ENCODE data around the gene BRAP. TPM values are rescaled to one million over a fixed set of nuclear protein-coding genes. Genes with fewer than 3 reads are reported as not detected.
"Not testable (repeated sequence)": the region's sequence is repeated elsewhere in the genome, so short reads cannot be mapped to it uniquely, and the experiment has no call there.

BRAP gene
- total RNA-seq, 2 experiments from 2014 or later = 14.2 to 19.7 TPM

DNA sequence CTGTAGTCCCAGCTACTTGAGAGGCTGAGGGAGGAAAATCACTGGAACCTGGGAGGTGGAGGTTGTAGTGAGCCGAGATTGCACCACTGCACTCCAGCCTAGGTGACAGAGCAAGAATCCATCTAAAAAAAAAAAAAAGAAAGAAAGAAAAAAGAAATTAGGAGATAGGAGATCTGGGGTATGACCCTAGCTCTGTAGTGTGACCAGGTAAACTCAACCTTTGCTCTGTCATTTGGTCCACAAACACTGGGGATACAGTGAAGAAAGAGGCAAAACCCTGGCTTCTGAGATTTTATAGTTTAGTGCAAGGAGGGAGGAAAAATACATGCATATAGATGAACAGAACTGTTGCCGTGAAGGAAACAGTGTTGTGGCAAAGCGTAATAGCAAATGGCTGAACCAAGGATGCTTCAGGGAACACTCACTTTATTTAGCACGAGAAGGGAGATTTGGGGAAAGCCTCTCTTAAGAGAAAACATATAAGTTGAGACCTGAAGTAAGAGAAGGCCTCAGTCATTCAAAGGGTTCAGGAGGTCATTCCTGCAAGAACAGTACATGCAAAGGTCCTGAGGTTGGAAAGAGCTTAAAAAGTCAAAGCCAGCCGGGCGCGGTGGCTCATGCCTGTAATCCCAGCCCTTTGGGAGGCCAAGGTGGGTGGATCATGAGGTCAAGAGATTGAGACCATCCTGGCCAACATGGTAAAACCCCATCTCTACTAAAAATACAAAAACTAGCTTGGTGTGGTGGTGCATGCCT, 57.1 kb downstream of the BRAP start:
- Histone ChIP-seq H3K9me3 (ENCODE audit: low read length) (no peaks in the 10 kb centered on the region), H2AFZ (ENCODE audit: low read length) (no peak overlapping the region), H3K36me3 (ENCODE audit: insufficient read depth, low read length) (no peaks in the 10 kb centered on the region), H3K79me2 (ENCODE audit: insufficient read depth, low read depth, low read length) (no peaks in the 10 kb centered on the region), H3K4me2 (ENCODE audit: low read length) (no peak overlapping the region), H3K4me3 (ENCODE audit: low read depth, low read length, poor library complexity, severe bottlenecking) (no peak overlapping the region), H3K9me2 (ENCODE audit: insufficient read depth, low read length) (no peaks in the 10 kb centered on the region), H3K4me1 (ENCODE audit: insufficient read depth, low read length, poor library complexity, severe bottlenecking) (no peaks in the 10 kb centered on the region), H3K27ac (ENCODE audit: low read depth, low read length, poor library complexity, severe bottlenecking) (no peak overlapping the region), H4K20me1 (ENCODE audit: insufficient read depth, low read length) (no peaks in the 10 kb centered on the region)
- intact Hi-C loops (cut with micrococcal nuclease; ENCODE audit: unreplicated experiment) = no loop called here
- ChIA-PET POLR2A (interaction anchor here (0.7 kb wide), 1 partner anchor 173 kb away, joined by 6 read pairs; no protein-coding TSS in a partner anchor), CTCF (ENCODE audit: unreplicated experiment) (no interaction called here)
- TF ChIP-seq, protein P1, sequence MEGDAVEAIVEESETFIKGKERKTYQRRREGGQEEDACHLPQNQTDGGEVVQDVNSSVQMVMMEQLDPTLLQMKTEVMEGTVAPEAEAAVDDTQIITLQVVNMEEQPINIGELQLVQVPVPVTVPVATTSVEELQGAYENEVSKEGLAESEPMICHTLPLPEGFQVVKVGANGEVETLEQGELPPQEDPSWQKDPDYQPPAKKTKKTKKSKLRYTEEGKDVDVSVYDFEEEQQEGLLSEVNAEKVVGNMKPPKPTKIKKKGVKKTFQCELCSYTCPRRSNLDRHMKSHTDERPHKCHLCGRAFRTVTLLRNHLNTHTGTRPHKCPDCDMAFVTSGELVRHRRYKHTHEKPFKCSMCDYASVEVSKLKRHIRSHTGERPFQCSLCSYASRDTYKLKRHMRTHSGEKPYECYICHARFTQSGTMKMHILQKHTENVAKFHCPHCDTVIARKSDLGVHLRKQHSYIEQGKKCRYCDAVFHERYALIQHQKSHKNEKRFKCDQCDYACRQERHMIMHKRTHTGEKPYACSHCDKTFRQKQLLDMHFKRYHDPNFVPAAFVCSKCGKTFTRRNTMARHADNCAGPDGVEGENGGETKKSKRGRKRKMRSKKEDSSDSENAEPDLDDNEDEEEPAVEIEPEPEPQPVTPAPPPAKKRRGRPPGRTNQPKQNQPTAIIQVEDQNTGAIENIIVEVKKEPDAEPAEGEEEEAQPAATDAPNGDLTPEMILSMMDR (conservative IDR thresholded peaks at IDR 0.05; ENCODE audit: low read length) = no peak
- TF ChIP-seq EZH2phosphoT487 (IDR thresholded peaks at IDR 0.05; ENCODE audit: borderline replicate concordance, low read depth, low read length) = no peak
- no peak for DNase-seq (ENCODE audit: low spot score)
- BruUV-seq (replicated peaks) = no TSS peak

DNA sequence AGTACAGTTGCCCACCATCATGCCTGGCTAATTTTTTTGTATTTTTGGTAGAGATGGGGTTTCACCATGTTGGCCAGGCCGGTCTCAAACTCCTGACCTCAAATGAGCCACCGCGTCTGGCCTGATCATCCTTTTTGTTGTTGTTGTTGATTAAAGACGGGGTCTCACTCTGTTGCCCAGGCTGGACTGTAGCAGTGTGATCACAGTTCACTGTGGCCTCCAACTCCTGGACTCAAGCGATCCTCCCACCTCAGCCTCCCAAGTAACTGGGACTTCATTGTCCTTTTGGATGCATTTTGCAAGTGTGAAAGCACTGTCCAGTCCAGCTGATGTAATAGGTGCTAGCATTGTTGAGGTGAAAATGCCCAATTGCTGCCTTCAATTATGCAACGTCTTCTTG, 59.5 kb downstream of the BRAP start:
- no peaks in the 10 kb centered on the region for H3K9me2 ChIP-seq (ENCODE audit: insufficient read depth, low read length)
- H3K27ac ChIP-seq (ENCODE audit: low read depth, low read length, poor library complexity, severe bottlenecking) = no peak overlapping the region
- no peaks in the 10 kb centered on the region for H3K36me3 ChIP-seq (ENCODE audit: insufficient read depth, low read length)
- no peak overlapping the region for H3K4me2 ChIP-seq (ENCODE audit: low read length)
- ChIA-PET POLR2A (no interaction called here), CTCF (ENCODE audit: unreplicated experiment) (no interaction called here)
- no peaks in the 10 kb centered on the region for H3K79me2 ChIP-seq (ENCODE audit: insufficient read depth, low read depth, low read length)
- no peaks in the 10 kb centered on the region for H3K4me1 ChIP-seq (ENCODE audit: insufficient read depth, low read length, poor library complexity, severe bottlenecking)
- intact Hi-C loops (cut with micrococcal nuclease; ENCODE audit: unreplicated experiment) = no loop called here
- TF ChIP-seq EZH2phosphoT487 (IDR thresholded peaks at IDR 0.05; ENCODE audit: borderline replicate concordance, low read depth, low read length) = no peak
- TF ChIP-seq, protein P1 (conservative IDR thresholded peaks at IDR 0.05; ENCODE audit: low read length) = no peak
- H4K20me1 ChIP-seq (ENCODE audit: insufficient read depth, low read length) = no peaks in the 10 kb centered on the region
- no TSS peak for BruUV-seq (replicated peaks)
- H3K9me3 ChIP-seq (ENCODE audit: low read length) = no peaks in the 10 kb centered on the region
- no peak overlapping the region for H3K4me3 ChIP-seq (ENCODE audit: low read depth, low read length, poor library complexity, severe bottlenecking)
- no peak for DNase-seq (ENCODE audit: low spot score)
- no peak overlapping the region for H2AFZ ChIP-seq (ENCODE audit: low read length)

DNA sequence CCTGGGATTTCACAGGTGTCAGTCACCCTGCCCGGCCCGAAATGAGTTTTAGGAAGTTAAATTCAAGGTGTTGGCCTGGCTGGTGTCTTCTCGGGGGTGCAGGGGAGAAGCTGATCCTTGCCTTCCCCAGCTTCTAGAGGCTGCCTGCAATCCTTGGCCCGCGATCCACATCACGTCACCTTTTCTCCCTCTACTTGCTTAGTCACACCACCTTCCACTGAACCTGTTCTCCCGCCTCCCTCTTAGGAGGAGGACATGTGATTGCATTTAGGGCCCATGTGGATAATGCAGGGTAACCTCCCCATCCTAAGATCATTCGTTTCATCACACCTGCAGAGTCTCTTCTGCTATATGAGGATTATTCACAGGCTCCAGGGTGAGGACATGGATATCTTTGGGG, 61.2 kb downstream of the BRAP start:
- POLR2A ChIA-PET = interaction anchor here (0.7 kb wide), 1 partner anchor 676 kb away, joined by 5 read pairs; no protein-coding TSS in a partner anchor
- CTCF ChIA-PET (ENCODE audit: unreplicated experiment) = no interaction called here
- Histone ChIP-seq H3K79me2 (ENCODE audit: insufficient read depth, low read depth, low read length) (no peaks in the 10 kb centered on the region), H3K36me3 (ENCODE audit: insufficient read depth, low read length) (no peaks in the 10 kb centered on the region), H3K4me2 (ENCODE audit: low read length) (no peak overlapping the region), H3K9me2 (ENCODE audit: insufficient read depth, low read length) (no peaks in the 10 kb centered on the region), H3K9me3 (ENCODE audit: low read length) (no peaks in the 10 kb centered on the region), H3K4me3 (ENCODE audit: low read depth, low read length, poor library complexity, severe bottlenecking) (no peak overlapping the region), H4K20me1 (ENCODE audit: insufficient read depth, low read length) (no peaks in the 10 kb centered on the region), H3K27ac (ENCODE audit: low read depth, low read length, poor library complexity, severe bottlenecking) (no peak overlapping the region), H3K4me1 (ENCODE audit: insufficient read depth, low read length, poor library complexity, severe bottlenecking) (no peaks in the 10 kb centered on the region), H2AFZ (ENCODE audit: low read length) (no peak overlapping the region)
- intact Hi-C loops (cut with micrococcal nuclease; ENCODE audit: unreplicated experiment) = no loop called here
- no TSS peak for BruUV-seq (replicated peaks)
- no peak for DNase-seq (ENCODE audit: low spot score)
- TF ChIP-seq, protein P1 (conservative IDR thresholded peaks at IDR 0.05; ENCODE audit: low read length) = no peak
- TF ChIP-seq EZH2phosphoT487 (IDR thresholded peaks at IDR 0.05; ENCODE audit: borderline replicate concordance, low read depth, low read length) = no peak

DNA sequence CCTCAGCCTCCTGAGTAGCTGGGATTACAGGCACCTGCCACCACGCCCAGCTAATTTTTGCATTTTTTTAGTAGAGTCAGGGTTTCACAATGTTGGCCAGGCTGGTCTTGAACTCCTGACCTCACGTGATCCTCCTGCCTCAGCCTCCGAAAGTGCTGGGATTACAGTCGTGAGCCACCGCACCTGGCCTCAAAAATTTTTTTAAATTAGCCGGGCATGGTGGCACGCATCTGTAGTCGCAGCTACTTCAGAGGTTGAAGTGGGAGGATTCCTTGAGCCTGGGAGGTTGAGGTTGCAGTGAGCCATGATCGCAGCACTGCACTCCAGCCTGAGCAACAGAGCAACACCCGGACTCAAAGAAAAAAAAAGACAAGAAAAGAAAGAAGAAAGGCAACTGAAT, 67.9 kb downstream of the BRAP start:
- POLR2A ChIA-PET = interaction anchor here (0.6 to 0.7 kb wide), 2 partner anchors 34 to 122 kb away, joined by 3 to 4 read pairs; no protein-coding TSS in a partner anchor
- CTCF ChIA-PET (ENCODE audit: unreplicated experiment); H3K79me2 ChIP-seq (ENCODE audit: insufficient read depth, low read depth, low read length); H4K20me1 ChIP-seq (ENCODE audit: insufficient read depth, low read length); H3K4me1 ChIP-seq (ENCODE audit: insufficient read depth, low read length, poor library complexity, severe bottlenecking); H3K4me3 ChIP-seq (ENCODE audit: low read depth, low read length, poor library complexity, severe bottlenecking); H3K36me3 ChIP-seq (ENCODE audit: insufficient read depth, low read length); BruUV-seq (replicated peaks); DNase-seq (ENCODE audit: low spot score); H2AFZ ChIP-seq (ENCODE audit: low read length); H3K9me2 ChIP-seq (ENCODE audit: insufficient read depth, low read length); H3K27ac ChIP-seq (ENCODE audit: low read depth, low read length, poor library complexity, severe bottlenecking); H3K4me2 ChIP-seq (ENCODE audit: low read length); intact Hi-C loops (cut with micrococcal nuclease; ENCODE audit: unreplicated experiment); H3K9me3 ChIP-seq (ENCODE audit: low read length): not testable (repeated sequence)

All from OCI-LY7 (cell line).